ENCODE results near the gene FGFR1OP2.

- TF ChIP-seq EP300 (IDR thresholded peaks at IDR 0.05; ENCODE audit: borderline replicate concordance in 1 of 2, low read depth in 1 of 2, low read length in 1 of 2) (no peak), TAF1 (IDR thresholded peaks at IDR 0.05; ENCODE audit: borderline replicate concordance, low read depth, low read length) (no peak), CTCF (IDR thresholded peaks at IDR 0.05) (no peak), MAX (IDR thresholded peaks at IDR 0.05; ENCODE audit: low read depth) (no peak), JUND (IDR thresholded peaks at IDR 0.05) (no peak), GABPA (IDR thresholded peaks at IDR 0.05; ENCODE audit: low read depth) (no peak), TCF12 (IDR thresholded peaks at IDR 0.05) (no peak)
These were observed 67.2 kb downstream of the FGFR1OP2 start for GRCh38 chr12:27005495-27005894.

Measured in SK-N-SH (cell line).